HEK293T (cell line): ENCODE data around the gene MRPL38.

Experiments used
- BHLHE40 ChIP-seq: fragments of 450-650 bp; IDR thresholded peaks from 2 replicates; pipeline ENCODE4 v1.6.1; 2016; ENCODE audit warnings: mild to moderate bottlenecking, moderate library complexity, borderline replicate concordance
- CTBP1 ChIP-seq: fragments of 450-650 bp; IDR thresholded peaks from 2 replicates; pipeline ENCODE4 v1.6.1; 2016; ENCODE audit warnings: borderline replicate concordance
- ELF4 ChIP-seq: fragments of 450-650 bp; IDR thresholded peaks from 2 replicates; pipeline ENCODE4 v1.6.1; 2017; ENCODE audit warnings: antibody characterized with exemption
- FOXA1 ChIP-seq: fragments of 450-650 bp; IDR thresholded peaks from 2 replicates; pipeline ENCODE4 v1.6.1; 2016; ENCODE audit warnings: mild to moderate bottlenecking
- FOXK2 ChIP-seq: fragments of 450-650 bp; IDR thresholded peaks from 2 replicates; pipeline ENCODE4 v1.6.1; 2016; ENCODE audit warnings: mild to moderate bottlenecking
- FOXM1 ChIP-seq: fragments of 450-650 bp; IDR thresholded peaks from 2 replicates; pipeline ENCODE4 v1.6.1; 2017; ENCODE audit warnings: mild to moderate bottlenecking, borderline replicate concordance
- PKNOX1 ChIP-seq: fragments of 450-650 bp; IDR thresholded peaks from 2 replicates; pipeline ENCODE4 v1.6.1; 2016
- SUZ12 ChIP-seq: fragments of 450-650 bp; IDR thresholded peaks from 2 replicates; pipeline ENCODE4 v1.6.1; 2016; ENCODE audit warnings: mild to moderate bottlenecking
- TARDBP ChIP-seq: fragments of 450-650 bp; IDR thresholded peaks from 2 replicates; pipeline ENCODE4 v1.6.1; 2016

DNA sequence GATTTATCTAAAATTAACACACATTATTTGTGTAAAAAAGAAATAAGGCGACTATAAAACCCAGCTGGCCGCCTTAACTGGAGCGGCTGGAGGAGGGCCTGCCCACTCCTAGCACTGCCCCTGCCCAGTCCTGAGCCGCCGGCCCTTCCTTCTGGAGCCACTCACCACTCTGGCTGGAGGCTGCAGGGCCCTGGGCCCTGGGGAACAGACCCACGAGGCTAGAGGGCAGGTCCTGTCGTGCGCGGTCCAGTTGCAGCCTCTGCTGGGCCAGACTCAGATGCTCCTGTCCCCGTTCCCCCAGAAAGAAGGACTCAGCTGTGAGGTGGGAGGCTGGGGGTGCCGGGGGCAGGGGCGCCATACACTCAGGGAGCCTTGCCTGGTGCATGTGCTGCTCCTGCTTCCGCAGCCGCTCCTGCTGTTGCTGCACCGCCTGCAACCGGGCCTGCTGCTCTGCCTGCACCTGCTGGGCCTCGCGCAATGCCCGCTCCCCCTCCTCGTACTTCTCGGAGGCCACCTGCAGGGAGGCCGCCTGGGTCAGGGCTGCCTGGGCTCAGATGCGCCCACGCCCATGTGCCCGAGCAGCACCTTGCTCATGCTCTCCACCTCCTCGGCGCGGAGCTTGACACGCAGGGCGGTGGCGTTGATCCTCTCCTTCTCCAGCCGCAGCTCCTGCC, 9.0 kb upstream of the MRPL38 start:
- TF ChIP-seq TARDBP (no peak), CTBP1 (no peak), FOXA1 (no peak), BHLHE40 (no peak), SUZ12 (no peak), FOXM1 (no peak), ELF4 (no peak), PKNOX1 (no peak), FOXK2 (no peak)
